Neural progenitor cell (in vitro differentiated cells): ENCODE data around the gene EXOC4. TPM values are rescaled to one million over a fixed set of nuclear protein-coding genes. Genes with fewer than 3 reads are reported as not detected.

ENCODE experiments used
- DNase-seq: peaks from one replicate; pipeline ENCODE4 v3.0.0-alpha.2; 2016; ENCODE audit warnings: low spot score
- H2AFZ ChIP-seq: fragments of 200-600 bp; sonication (generic); replicated peaks from 2 replicates; pipeline ENCODE4 v1.6.1; 2016; ENCODE audit warnings: antibody characterized with exemption
- H3F3A ChIP-seq: fragments of 200-600 bp; sonication (generic); 2 replicates; pipeline ENCODE4 v1.6.1; 2016; ENCODE audit warnings: antibody characterized with exemption, low read depth
- H3K27ac ChIP-seq: fragments of 200-600 bp; sonication (generic); 2 replicates; pipeline ENCODE4 v1.5.1; 2016; ENCODE audit warnings: mild to moderate bottlenecking
- H3K27me3 ChIP-seq: fragments of 200-600 bp; sonication (generic); 2 replicates; pipeline ENCODE4 v1.6.1; 2016; ENCODE audit warnings: mild to moderate bottlenecking, moderate library complexity
- H3K36me3 ChIP-seq: fragments of 200-600 bp; sonication (generic); 2 replicates; pipeline ENCODE4 v1.5.1; 2016
- H3K4me1 ChIP-seq: fragments of 200-600 bp; sonication (generic); 2 replicates; pipeline ENCODE4 v1.6.1; 2016; ENCODE audit warnings: mixed run types
- H3K4me2 ChIP-seq: fragments of 200-600 bp; sonication (generic); 2 replicates; pipeline ENCODE4 v1.6.1; 2016
- H3K4me3 ChIP-seq: fragments of 200-600 bp; sonication (generic); 2 replicates; pipeline ENCODE4 v1.5.1; 2016
- H3K79me2 ChIP-seq: fragments of 200-600 bp; sonication (generic); 2 replicates; pipeline ENCODE4 v1.6.1; 2016; ENCODE audit warnings: low read depth
- H3K9ac ChIP-seq: fragments of 200-600 bp; sonication (generic); 2 replicates; pipeline ENCODE4 v1.6.1; 2016
- H3K9me3 ChIP-seq: fragments of 200-600 bp; sonication (generic); 2 replicates; pipeline ENCODE4 v1.5.1; 2016; ENCODE audit warnings: low read depth
- H4K20me1 ChIP-seq: fragments of 200-600 bp; sonication (generic); 2 replicates; pipeline ENCODE4 v1.6.1; 2016; ENCODE audit warnings: low read depth
- H3K27ac Mint-ChIP-seq: 3 replicates; pipeline ENCODE4 v1.8.0; 2021; ENCODE audit warnings: mixed read lengths
- H3K27me3 Mint-ChIP-seq: 2 replicates; pipeline ENCODE4 v1.8.0; 2022; ENCODE audit warnings: low read depth, mild to moderate bottlenecking, inconsistent platforms, moderate library complexity, mixed read lengths; ENCODE audit not compliant: insufficient read depth
- H3K36me3 Mint-ChIP-seq: 3 replicates; pipeline ENCODE4 v1.8.0; 2021; ENCODE audit warnings: mixed read lengths
- H3K4me1 Mint-ChIP-seq: 3 replicates; pipeline ENCODE4 v1.8.0; 2021; ENCODE audit warnings: mixed read lengths
- H3K4me3 Mint-ChIP-seq: 3 replicates; pipeline ENCODE4 v1.8.0; 2021; ENCODE audit warnings: mild to moderate bottlenecking, moderate library complexity, mixed read lengths
- H3K9me3 Mint-ChIP-seq: 3 replicates; pipeline ENCODE4 v1.8.0; 2020; ENCODE audit warnings: mixed read lengths
- CTCF ChIP-seq: fragments of 200-600 bp; sonication (generic); IDR thresholded peaks from 2 replicates; pipeline ENCODE4 v1.5.1; 2017; ENCODE audit warnings: antibody characterized with exemption, mild to moderate bottlenecking
- EZH2 ChIP-seq: fragments of 200-600 bp; sonication (generic); IDR thresholded peaks from 2 replicates; pipeline ENCODE4 v1.6.1; 2017; ENCODE audit warnings: antibody characterized with exemption, mild to moderate bottlenecking, moderate library complexity
- EZH2phosphoT487 ChIP-seq: fragments of 200-600 bp; sonication (generic); IDR thresholded peaks from 2 replicates; pipeline ENCODE4 v1.6.1; 2017; ENCODE audit warnings: antibody characterized with exemption
- total RNA-seq: library from RNA; depleted of rRNA; stranded (reverse); fragments of >200 nt; gene quantifications from 2 replicates; pipeline ENCODE4 v1.2.3, GENCODE V29; 2015; ENCODE audit warnings: low replicate concordance

Gene EXOC4
- total RNA-seq, 1 donor from 2014 or later, result 129 TPM

- Histone ChIP-seq H3K9ac (no peak overlapping the region), H4K20me1 (no peaks in the 10 kb centered on the region)
- no peak overlapping the region for H3K4me3 Mint-ChIP-seq
These were observed 409.4 kb downstream of the EXOC4 start for GRCh38 chr7:133662276-133662675.

GRCh38 chr7:133662830-133663229, 410.0 kb downstream of the EXOC4 start:
- TF ChIP-seq EZH2phosphoT487 (no peak), EZH2 (no peak), CTCF (no peak)
- Mint-ChIP-seq H3K4me1 (peaks cover 6% of the 10 kb centered on the region), H3K27me3 (no peaks in the 10 kb centered on the region), H3K36me3 (no peaks in the 10 kb centered on the region), H3K27ac (no peak overlapping the region), H3K9me3 (no peaks in the 10 kb centered on the region), H3K4me3 (no peak overlapping the region)
- no peak overlapping the region for H3K27ac ChIP-seq
- H3K27me3 ChIP-seq, result no peaks in the 10 kb centered on the region
- H3K4me2 ChIP-seq, result no peak overlapping the region
- H3K9me3 ChIP-seq, result no peaks in the 10 kb centered on the region
- no peaks in the 10 kb centered on the region for H4K20me1 ChIP-seq
- H3K36me3 ChIP-seq, result no peaks in the 10 kb centered on the region
- H2AFZ ChIP-seq, result no peak overlapping the region
- no peak for DNase-seq
- H3K4me3 ChIP-seq, result no peak overlapping the region
- no peaks in the 10 kb centered on the region for H3K79me2 ChIP-seq
- peaks cover 3% of the 10 kb centered on the region for H3K4me1 ChIP-seq
- no peaks in the 10 kb centered on the region for H3F3A ChIP-seq
- H3K9ac ChIP-seq, result no peak overlapping the region

More at GRCh38 chr7:133662276-133662675, 409.4 kb downstream of the EXOC4 start:
- Histone ChIP-seq H3K79me2 (no peaks in the 10 kb centered on the region), H3K4me1 (peaks cover 3% of the 10 kb centered on the region), H3F3A (no peaks in the 10 kb centered on the region), H3K27me3 (no peaks in the 10 kb centered on the region), H2AFZ (no peak overlapping the region), H3K9me3 (no peaks in the 10 kb centered on the region), H3K4me3 (no peak overlapping the region), H3K4me2 (no peak overlapping the region), H3K36me3 (no peaks in the 10 kb centered on the region), H3K27ac (no peak overlapping the region)
- Mint-ChIP-seq H3K4me1 (peaks cover 6% of the 10 kb centered on the region), H3K9me3 (no peaks in the 10 kb centered on the region), H3K27ac (no peak overlapping the region), H3K27me3 (no peaks in the 10 kb centered on the region), H3K36me3 (no peaks in the 10 kb centered on the region)
- no peak for DNase-seq
- TF ChIP-seq EZH2phosphoT487, result no peak
- no peak for TF ChIP-seq CTCF
- no peak for TF ChIP-seq EZH2

- no peaks in the 10 kb centered on the region for H3K9me3 ChIP-seq
- H2AFZ ChIP-seq, result no peak overlapping the region
- no peaks in the 10 kb centered on the region for H3K79me2 ChIP-seq
- H3K36me3 Mint-ChIP-seq, result no peaks in the 10 kb centered on the region
- H3K4me2 ChIP-seq, result no peak overlapping the region
- H3K4me3 ChIP-seq, result no peak overlapping the region
- DNase-seq, result no peak
- no peak overlapping the region for H3K27ac ChIP-seq
- no peaks in the 10 kb centered on the region for H3K27me3 Mint-ChIP-seq
- H3K27me3 ChIP-seq, result no peaks in the 10 kb centered on the region
- no peaks in the 10 kb centered on the region for H4K20me1 ChIP-seq
- H3K4me1 ChIP-seq, result peaks cover 3% of the 10 kb centered on the region
- H3K4me1 Mint-ChIP-seq, result peaks cover 6% of the 10 kb centered on the region
- TF ChIP-seq EZH2phosphoT487 (no peak), CTCF (no peak), EZH2 (no peak)
- no peak overlapping the region for H3K9ac ChIP-seq
- no peaks in the 10 kb centered on the region for H3K36me3 ChIP-seq
- no peaks in the 10 kb centered on the region for H3F3A ChIP-seq
- H3K27ac Mint-ChIP-seq, result no peak overlapping the region
- no peaks in the 10 kb centered on the region for H3K9me3 Mint-ChIP-seq
- H3K4me3 Mint-ChIP-seq, result no peak overlapping the region
These were observed 411.6 kb downstream of the EXOC4 start for GRCh38 chr7:133664528-133664927.
